Stimulated activated CD8-positive, alpha-beta memory T cell treated with anti-CD3 and anti-CD28 coated beads, Interleukin-15, amount 100 ng/mL, for 24 hours (primary cell): ENCODE results near the gene ZNF444.
"Not testable (repeated sequence)": the region's sequence is repeated elsewhere in the genome, so short reads cannot be mapped to it uniquely, and the experiment has no call there.

Experiments used
- DNase-seq: peaks from one replicate; pipeline ENCODE4 v3.0.0-alpha.2; 2020; ENCODE audit warnings: low read depth

Gene ZNF444

GRCh38 chr19:56145698-56146097 lies 4.6 kb downstream of the ZNF444 start:
- DNase-seq, result no peak

- no peak for DNase-seq
Measured at GRCh38 chr19:56146904-56147303, 5.8 kb downstream of the ZNF444 start.

DNA sequence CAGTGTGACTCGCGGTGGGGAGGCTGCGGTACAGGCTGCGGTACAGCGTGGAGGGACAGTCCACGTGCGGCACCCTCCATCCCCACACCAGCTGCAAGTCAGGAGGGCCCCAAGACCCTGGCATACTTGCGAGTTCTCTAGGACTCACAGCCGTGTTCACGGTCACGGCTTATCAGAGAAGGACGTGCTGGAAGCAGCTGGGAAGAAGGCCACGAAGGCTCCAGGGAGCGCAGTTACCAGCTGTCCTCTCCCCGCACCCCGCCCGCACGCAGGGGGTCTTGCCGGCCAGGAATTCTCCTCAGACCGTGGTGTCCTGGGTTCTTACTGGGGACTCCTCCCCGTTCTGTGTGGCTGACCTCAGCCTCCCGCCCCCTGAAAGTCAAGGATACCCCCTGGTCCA lies 6.2 kb downstream of the ZNF444 start:
- no peak for DNase-seq

- no peak for DNase-seq
Measured at GRCh38 chr19:56148096-56148495, 7.0 kb downstream of the ZNF444 start.

- not testable (repeated sequence) for DNase-seq
Measured at GRCh38 chr19:56148955-56149655, 8.0 kb downstream of the ZNF444 start.

DNA sequence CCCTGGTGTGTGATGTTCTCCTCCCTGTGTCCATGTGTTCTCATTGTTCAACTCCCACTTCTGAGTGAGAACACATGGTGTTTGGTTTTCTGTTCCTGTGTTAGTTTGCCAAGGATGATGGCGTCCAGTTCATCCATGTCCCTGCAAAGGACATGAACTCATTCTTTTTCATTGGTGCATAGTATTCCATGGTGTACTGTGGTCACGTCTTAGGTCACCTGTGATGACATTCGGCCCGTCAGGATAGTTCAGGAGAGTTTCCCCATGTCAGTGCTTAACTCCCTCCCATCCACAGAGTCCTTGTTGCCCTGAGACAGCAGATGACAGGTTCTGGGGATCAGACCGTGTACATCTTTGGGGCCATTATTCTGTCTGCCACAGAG lies 8.6 kb downstream of the ZNF444 start:
- DNase-seq, result no peak

GRCh38 chr19:56150358-56150757 lies 9.3 kb downstream of the ZNF444 start:
- no peak for DNase-seq

DNA sequence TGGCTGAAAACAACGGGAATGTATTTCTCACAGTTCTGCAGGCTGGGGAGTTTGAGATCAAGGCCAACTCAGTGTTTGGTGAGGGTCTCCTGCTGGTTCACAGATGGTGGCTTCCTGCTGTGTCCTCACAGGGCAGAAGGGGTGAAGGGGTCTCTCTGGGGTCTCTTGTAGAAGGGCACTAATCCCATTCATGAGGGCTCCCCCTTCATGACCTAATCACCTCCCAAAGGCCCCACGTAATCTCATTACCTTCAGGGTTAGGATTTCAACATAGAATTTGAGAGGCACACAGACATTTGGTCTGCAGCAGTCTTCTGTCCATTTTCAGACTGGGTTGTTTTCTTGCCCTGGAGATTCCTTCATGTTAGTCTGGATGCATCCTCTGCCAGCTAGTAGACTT lies 11.6 kb downstream of the ZNF444 start:
- no peak for DNase-seq

DNA sequence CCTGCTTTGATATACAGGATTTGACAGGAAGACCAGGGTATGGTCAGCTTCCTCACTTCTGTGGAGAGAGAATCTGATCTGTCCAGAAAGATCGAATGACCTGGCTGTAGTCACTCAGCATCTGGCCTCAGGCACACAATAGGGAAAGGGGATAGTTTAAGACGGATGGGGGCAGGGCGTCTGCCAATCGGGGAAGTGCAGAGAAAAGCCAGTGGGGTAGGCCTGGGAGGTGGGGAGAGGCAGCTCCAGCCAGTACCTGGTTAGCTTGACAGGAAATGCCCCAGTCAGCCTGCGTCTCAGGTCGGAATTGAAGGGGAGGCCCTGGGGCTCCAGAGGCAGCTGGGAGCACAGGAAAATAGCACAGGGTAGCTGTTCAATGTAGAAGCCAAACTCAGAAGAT lies 12.4 kb downstream of the ZNF444 start:
- no peak for DNase-seq

DNA sequence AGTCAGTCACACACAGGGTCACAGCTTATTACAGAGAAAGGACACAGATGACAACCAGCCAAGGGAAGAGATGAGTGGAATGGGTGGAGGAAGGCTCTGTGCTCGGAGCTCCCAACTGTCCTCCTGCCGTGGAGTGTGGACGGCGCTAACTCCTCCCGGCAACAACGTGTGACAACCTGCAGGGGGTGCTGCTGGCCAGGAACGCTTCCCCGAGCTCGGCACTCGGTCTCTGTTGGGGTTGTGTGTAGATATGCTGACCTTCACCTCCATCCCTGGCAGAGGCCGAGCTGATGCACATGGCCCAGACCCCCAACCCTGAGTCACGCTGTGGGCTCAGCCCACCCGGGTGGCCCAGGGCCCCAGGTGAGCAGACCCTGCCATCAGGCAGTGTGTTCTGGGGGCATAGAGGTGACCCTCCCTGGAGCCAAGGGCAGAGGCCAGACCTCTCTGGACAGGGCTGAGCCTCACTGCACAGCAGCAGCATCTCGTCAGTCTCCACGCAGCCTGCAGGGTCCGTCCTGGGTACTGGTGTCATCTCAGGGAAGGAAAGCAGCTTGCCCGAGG lies 14.1 kb downstream of the ZNF444 start:
- DNase-seq, result no peak

DNA sequence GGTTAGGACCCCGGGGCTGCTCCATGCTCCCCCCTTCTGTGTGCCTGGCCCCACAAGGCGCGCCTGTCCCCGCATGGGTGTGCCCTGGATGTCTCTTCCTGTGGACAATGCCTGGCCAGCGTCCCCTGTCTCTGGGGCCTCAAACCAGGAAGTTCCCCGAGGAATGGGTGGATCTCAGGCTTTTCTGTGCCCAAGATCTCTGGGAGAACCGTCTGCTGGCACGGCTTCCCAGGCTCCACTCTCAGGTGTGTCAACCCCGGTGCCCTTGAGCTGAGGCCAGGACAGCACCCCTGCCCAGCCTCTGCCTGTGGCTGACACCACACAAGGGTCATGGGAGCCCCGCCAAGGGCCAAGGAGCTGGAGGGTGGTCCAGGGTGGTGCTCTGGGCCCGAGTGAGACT lies 15.7 kb downstream of the ZNF444 start:
- no peak for DNase-seq

DNA sequence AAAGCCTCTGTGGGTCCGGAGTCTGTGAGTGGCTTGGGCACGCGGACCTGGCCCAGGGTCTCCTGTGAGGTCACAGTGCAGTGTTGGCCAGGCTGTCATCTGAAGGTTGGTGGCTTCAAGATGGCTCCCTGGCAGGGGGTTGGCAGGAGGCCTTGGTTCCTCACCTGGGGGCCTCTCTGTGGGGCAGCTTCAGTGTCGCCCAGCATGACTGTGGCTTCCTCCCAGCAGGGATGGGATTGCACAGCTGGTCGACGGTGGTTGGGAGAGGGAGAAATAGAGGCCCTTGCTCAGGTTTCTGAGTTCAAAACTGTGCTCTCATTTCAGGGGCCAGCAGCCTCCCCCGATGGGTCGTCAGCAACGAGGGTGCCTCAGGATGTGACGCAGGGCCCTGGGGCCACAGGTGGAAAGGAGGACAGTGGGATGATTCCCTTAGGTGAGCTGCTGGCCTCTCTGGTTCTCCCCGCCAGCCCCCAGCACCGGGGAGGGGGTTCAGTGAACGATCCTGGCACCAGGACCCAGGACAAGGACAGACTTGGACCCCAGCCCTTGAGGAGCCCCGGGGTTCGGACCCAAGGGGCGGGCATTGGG lies 17.2 kb downstream of the ZNF444 start:
- no peak for DNase-seq

DNA sequence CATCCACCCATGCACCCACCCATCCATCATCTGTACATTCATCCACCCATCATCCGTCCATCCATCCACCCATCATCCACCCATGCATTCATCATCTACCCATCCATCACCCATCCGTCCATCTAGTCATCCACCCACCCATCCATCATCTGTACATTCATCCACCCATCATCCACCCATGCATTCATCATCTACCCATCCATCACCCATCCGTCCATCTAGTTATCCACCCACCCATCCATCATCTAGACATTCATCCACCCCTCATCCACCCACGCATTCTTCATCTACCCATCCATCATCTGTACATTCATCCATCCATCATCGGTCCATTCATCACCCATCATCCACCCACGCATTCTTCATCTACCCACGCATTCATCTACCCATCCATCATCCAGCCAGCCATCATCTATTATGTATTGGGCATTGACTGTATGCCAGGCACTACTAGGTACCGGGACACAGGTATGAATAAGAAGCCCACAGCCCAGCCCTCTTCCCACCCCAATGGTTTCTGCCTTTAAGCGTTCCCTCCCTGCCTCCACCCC lies 18.0 kb downstream of the ZNF444 start:
- DNase-seq, result no peak

DNA sequence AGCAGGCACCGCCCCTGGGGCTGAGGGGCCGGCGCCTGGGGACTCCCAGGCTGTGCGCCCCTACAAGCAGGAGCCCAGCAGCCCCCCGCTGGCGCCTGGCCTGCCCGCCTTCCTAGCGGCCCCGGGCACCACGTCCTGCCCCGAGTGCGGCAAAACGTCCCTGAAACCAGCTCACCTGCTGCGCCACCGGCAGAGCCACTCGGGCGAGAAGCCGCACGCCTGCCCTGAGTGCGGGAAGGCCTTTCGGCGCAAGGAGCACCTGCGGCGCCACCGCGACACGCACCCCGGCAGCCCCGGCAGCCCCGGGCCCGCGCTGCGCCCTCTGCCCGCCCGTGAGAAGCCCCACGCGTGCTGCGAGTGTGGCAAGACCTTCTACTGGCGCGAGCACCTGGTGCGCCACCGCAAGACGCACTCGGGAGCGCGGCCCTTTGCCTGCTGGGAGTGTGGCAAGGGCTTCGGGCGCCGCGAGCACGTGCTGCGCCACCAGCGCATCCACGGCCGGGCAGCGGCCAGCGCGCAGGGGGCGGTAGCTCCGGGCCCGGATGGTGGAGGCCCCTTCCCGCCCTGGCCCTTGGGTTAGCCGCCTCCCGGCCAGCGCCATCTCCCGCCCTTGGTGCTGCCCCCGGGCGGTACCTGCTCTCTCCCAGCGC lies 18.7 kb downstream of the ZNF444 start:
- DNase-seq, result no peak

DNA sequence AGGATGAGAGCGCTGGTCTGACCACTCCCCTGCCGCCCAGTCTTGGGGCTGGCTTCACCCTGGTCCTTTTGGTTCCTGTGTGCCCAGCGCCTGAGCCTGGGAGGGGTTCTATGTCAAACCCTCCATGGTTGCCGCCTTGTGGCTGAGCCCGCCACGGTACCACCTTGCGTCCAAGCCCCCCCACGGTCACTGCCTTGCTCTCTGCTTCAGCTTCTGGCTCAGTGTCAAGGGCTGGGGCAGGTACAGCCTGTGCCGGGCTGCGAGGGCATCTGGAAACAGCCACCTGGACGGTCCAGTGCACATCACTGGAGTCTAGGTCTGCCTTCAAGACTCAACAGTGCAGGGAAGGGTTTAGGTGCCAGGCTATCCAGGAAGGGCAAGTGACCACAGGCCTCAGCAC lies 20.4 kb downstream of the ZNF444 start:
- DNase-seq, result no peak

DNA sequence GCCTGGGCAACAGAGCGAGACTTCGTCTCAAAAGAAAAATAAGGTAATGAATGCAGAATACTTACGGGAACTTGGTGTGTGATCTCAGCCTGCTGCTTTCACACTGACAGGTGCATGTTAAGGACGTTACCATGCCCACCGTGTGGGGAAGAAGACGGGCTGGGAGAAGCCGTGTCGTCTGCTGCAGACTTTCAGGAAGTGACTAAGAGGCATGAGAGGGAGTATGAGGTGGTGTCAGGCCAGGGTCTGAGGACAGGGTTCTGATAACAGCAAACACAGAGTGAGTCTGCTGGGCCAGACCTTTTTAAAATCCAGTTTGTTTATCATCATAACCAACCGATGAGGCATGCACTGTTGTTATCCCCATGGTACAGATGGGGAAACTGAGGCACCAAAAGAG lies 21.2 kb downstream of the ZNF444 start:
- DNase-seq, result no peak

- DNase-seq, result no peak
Measured at GRCh38 chr19:56163097-56163496, 22.0 kb downstream of the ZNF444 start.

DNA sequence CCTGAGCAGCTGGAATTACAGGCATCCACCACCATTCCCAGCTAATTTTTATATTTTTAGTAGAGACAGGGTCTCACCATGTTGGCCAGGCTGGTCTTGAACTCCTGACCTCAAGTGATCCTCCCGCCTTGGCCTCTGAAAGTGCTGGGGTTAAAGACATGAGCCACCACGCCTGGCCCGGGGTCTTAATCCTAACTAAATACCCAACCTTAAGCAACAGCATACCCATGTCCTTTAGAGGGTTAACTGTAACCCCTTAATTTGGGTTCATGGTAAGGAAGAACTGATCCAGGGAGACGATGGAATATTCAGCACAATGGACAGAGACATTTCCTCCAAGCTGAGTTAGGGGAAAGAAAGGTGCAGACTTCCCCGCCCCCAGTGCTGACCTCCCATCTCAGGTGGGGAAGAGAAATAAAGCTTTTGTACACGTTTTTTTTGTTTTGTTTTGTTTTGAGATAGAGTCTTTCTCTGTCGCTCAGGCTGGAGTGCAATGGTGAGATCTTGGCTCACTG lies 26.0 kb downstream of the ZNF444 start:
- no peak for DNase-seq

GRCh38 chr19:56170261-56170660 lies 29.2 kb downstream of the ZNF444 start:
- DNase-seq, result no peak

- DNase-seq, result no peak
Measured at GRCh38 chr19:56174086-56174485, 33.0 kb downstream of the ZNF444 start.

GRCh38 chr19:56174550-56174949 lies 33.5 kb downstream of the ZNF444 start:
- DNase-seq, result no peak

GRCh38 chr19:56175861-56176307 lies 34.8 kb downstream of the ZNF444 start, which contains the start of gene GALP:
TSS of gene GALP (plus strand) at chr19:56176008. CDS start at chr19:56177109, 1,101 bp downstream.
- not testable (repeated sequence) for DNase-seq

DNA sequence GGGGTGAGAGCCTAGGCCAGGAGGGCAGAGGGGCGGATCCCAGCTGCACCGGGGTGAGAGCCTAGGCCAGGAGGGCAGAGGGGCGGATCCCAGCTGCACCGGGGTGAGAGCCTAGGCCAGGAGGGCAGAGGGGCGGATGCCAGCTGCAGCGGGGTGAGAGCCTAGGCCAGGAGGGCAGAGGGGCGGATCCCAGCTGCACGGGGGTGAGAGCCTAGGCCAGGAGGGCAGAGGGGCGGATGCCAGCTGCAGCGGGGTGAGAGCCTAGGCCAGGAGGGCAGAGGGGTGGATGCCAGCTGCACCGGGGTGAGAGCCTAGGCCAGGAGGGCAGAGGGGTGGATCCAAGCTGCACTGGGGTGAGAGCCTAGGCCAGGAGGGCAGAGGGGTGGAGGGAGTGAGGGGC lies 35.2 kb downstream of the ZNF444 start:
- DNase-seq, result not testable (repeated sequence)
